Suprapubic skin (tissue), 4 donors: ENCODE results near the gene VPS39. TPM values are rescaled to one million over a fixed set of nuclear protein-coding genes. Genes with fewer than 3 reads are reported as not detected.
A peak's percentile ranks its signal among the peaks of the same experiment; 100 is the strongest.

Source experiments
- DNase-seq, 2 donors: peaks; one replicate each; pipeline ENCODE4 v3.0.0-alpha.2; 2019; ENCODE audit warnings: low spot score in 2 of 2
- H3K27ac ChIP-seq: fragments of 200-600 bp; sonication (generic); one replicate; pipeline ENCODE4 v1.5.1; 2019
- H3K27me3 ChIP-seq: fragments of 200-600 bp; sonication (generic); one replicate; pipeline ENCODE4 v1.5.1; 2019
- H3K36me3 ChIP-seq: fragments of 200-600 bp; sonication (generic); one replicate; pipeline ENCODE4 v1.5.1; 2019
- H3K4me1 ChIP-seq: fragments of 200-600 bp; sonication (generic); one replicate; pipeline ENCODE4 v1.5.1; 2019
- H3K4me3 ChIP-seq: fragments of 200-600 bp; sonication (generic); one replicate; pipeline ENCODE4 v1.5.1; 2019; ENCODE audit warnings: mild to moderate bottlenecking
- H3K9me3 ChIP-seq: fragments of 200-600 bp; sonication (generic); one replicate; pipeline ENCODE4 v1.5.1; 2019
- CTCF ChIP-seq, 2 donors: fragments of 200-600 bp in 1 of 2; fragments of 450-650 bp in 1 of 2; sonication (generic) in 1 of 2; IDR thresholded peaks; one replicate each; pipeline ENCODE4 v1.5.1; 2016 to 2019; ENCODE audit warnings: antibody characterized with exemption in 2 of 2, mild to moderate bottlenecking in 1 of 2, moderate library complexity in 1 of 2
- EP300 ChIP-seq: sonication (generic); formaldehyde crosslinking; IDR thresholded peaks from one replicate; pipeline ENCODE4 v1.6.1; 2017; ENCODE audit warnings: antibody characterized with exemption
- POLR2A ChIP-seq, 2 donors: fragments of 450-650 bp; IDR thresholded peaks; one replicate each; pipeline ENCODE4 v1.6.1; 2017; ENCODE audit warnings: antibody characterized with exemption in 2 of 2, mild to moderate bottlenecking in 2 of 2, moderate library complexity in 2 of 2
- POLR2AphosphoS5 ChIP-seq, 3 donors: sonication (generic); formaldehyde crosslinking; IDR thresholded peaks; one replicate each; pipeline ENCODE4 v1.6.1; 2017; ENCODE audit warnings: antibody characterized with exemption in 3 of 3
- WGBS: methylation state at CpG from one replicate; pipeline ENCODE4 v1.1.5; 2018; 5-methylcytosine and 5-hydroxymethylcytosine counted together
- total RNA-seq, 4 donors: library from RNA; depleted of rRNA; stranded (reverse); fragments of >200 nt; gene quantifications; one replicate each; pipeline ENCODE4 v1.1.0, GENCODE V29; 2016

VPS39 gene
- total RNA-seq, 4 donors from 2014 or later, result 44.9 to 158 (median 74.4) TPM

- peaks cover 96% of the 10 kb centered on the region for H3K36me3 ChIP-seq
- H3K27me3 ChIP-seq, result no peaks in the 10 kb centered on the region
- no peak overlapping the region for H3K27ac ChIP-seq
- H3K9me3 ChIP-seq, result no peaks in the 10 kb centered on the region
- no peak overlapping the region for H3K4me3 ChIP-seq
- H3K4me1 ChIP-seq, result peaks cover 4% of the 10 kb centered on the region
- no peak for DNase-seq
- 60% methylated on average over 1 of the region's 1 CpG for WGBS
- TF ChIP-seq CTCF (IDR thresholded peaks at IDR 0.05) (no peak), POLR2A (IDR thresholded peaks at IDR 0.05) (no peak), POLR2AphosphoS5 (IDR thresholded peaks at IDR 0.05) (no peak), EP300 (no peak)
Observed at GRCh38 chr15:42171122-42171521, 37.0 kb downstream of the VPS39 start.

- no peak for DNase-seq
- WGBS, result 85% methylated on average over 11 of the region's 13 CpGs
- no peak for TF ChIP-seq POLR2AphosphoS5 (IDR thresholded peaks at IDR 0.05)
- no peak for TF ChIP-seq POLR2A (IDR thresholded peaks at IDR 0.05)
- no peak for TF ChIP-seq CTCF (IDR thresholded peaks at IDR 0.05)
- TF ChIP-seq EP300, result no peak
- peaks cover 28% of the 10 kb centered on the region for H3K4me1 ChIP-seq
- H3K27ac ChIP-seq, result no peak overlapping the region
- no peaks in the 10 kb centered on the region for H3K9me3 ChIP-seq
- peaks cover 96% of the 10 kb centered on the region for H3K36me3 ChIP-seq
- no peak overlapping the region for H3K4me3 ChIP-seq
- H3K27me3 ChIP-seq, result no peaks in the 10 kb centered on the region
Observed at GRCh38 chr15:42166225-42166940, 41.7 kb downstream of the VPS39 start.

DNA sequence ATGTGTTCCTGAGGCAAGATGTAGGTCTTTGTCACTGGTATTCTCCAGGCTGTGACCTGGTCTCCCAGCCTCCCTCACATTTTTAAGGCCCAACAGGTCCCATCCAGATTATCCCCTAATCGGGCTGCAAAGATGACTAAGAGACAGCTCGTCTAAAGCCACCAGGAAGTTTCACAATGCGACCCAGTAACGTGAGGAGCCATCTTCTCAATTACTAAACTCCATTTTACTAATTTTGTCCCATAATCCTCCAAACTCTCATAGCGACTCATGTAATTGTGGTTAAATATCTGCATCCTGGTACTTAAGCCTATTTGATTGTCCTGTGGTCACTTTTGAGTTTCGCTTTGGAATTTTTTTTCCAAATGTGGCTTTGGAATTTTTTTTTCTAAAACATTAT lies 43.0 kb downstream of the VPS39 start:
- no peak for TF ChIP-seq EP300
- TF ChIP-seq CTCF (IDR thresholded peaks at IDR 0.05), result no peak
- no peak for TF ChIP-seq POLR2AphosphoS5 (IDR thresholded peaks at IDR 0.05)
- no peak for TF ChIP-seq POLR2A (IDR thresholded peaks at IDR 0.05)
- H3K9me3 ChIP-seq, result no peaks in the 10 kb centered on the region
- 72% methylated on average over 6 of the region's 6 CpGs for WGBS
- H3K36me3 ChIP-seq, result peaks cover 100% of the 10 kb centered on the region
- H3K27ac ChIP-seq, result peak overlapping the region; percentile 85
- H3K4me1 ChIP-seq, result peaks cover 28% of the 10 kb centered on the region
- no peaks in the 10 kb centered on the region for H3K27me3 ChIP-seq
- no peak overlapping the region for H3K4me3 ChIP-seq
- DNase-seq, result no peak

DNA sequence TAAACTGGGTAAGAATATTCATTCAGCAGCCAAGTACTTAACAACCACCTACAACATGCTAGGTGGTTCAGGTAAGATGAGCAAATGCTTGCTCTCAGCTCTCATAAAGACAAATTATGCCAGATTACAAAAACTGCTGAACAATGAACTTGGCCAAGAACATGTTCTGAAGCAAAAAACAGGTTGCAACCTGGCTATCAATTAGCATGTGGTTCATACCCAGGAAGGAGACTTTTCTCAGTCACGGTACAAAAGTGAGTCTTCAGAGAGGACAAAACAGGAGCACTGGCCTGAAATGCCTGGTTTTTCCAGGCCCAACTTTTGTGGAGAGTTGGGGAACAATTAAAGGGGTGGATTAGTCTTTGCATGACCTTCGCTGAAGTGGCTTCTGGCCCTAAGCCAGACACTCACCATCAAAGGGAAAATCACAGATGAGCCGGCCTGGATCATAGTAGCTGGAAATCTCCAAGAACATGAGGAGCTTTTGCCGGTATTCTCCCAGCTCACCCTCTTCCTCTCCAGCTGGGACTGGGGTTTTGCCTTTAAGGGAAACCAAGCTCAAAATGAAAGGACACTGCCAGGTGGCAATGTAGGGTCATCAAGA lies 44.1 kb downstream of the VPS39 start:
- TF ChIP-seq CTCF (IDR thresholded peaks at IDR 0.05) (no peak), POLR2A (IDR thresholded peaks at IDR 0.05) (no peak), POLR2AphosphoS5 (IDR thresholded peaks at IDR 0.05) (no peak), EP300 (no peak)
- WGBS, result 37% methylated on average over 4 of the region's 4 CpGs
- H3K4me1 ChIP-seq, result peaks cover 29% of the 10 kb centered on the region
- H3K27me3 ChIP-seq, result no peaks in the 10 kb centered on the region
- peaks cover 100% of the 10 kb centered on the region for H3K36me3 ChIP-seq
- H3K4me3 ChIP-seq, result no peak overlapping the region
- peak overlapping the region; percentile 85 for H3K27ac ChIP-seq
- DNase-seq, result no peak
- H3K9me3 ChIP-seq, result no peaks in the 10 kb centered on the region

GRCh38 chr15:42163291-42163690 lies 44.8 kb downstream of the VPS39 start:
- Histone ChIP-seq H3K36me3 (peaks cover 96% of the 10 kb centered on the region), H3K27ac (peak overlapping the region; percentile 26)

More at GRCh38 chr15:42163291-42163690, 44.8 kb downstream of the VPS39 start:
- Histone ChIP-seq H3K9me3 (no peaks in the 10 kb centered on the region), H3K27me3 (no peaks in the 10 kb centered on the region), H3K4me3 (no peak overlapping the region), H3K4me1 (peaks cover 36% of the 10 kb centered on the region)
- 96% methylated on average over 9 of the region's 9 CpGs for WGBS
- DNase-seq, result no peak
- TF ChIP-seq CTCF (IDR thresholded peaks at IDR 0.05) (no peak), EP300 (no peak), POLR2AphosphoS5 (IDR thresholded peaks at IDR 0.05) (no peak), POLR2A (IDR thresholded peaks at IDR 0.05) (no peak)
